H7 (cell line): Measurements from ENCODE around the gene UNC119. TPM values are rescaled to one million over a fixed set of nuclear protein-coding genes. Genes with fewer than 3 reads are reported as not detected.

Source experiments
- DNase-seq: peaks from one replicate; pipeline ENCODE4 v3.0.0; 2012
- H3K27me3 ChIP-seq: 2 replicates; pipeline ENCODE4 v1.6.0; 2011; ENCODE audit warnings: mild to moderate bottlenecking, low read length; ENCODE audit not compliant: control insufficient read depth, insufficient read depth
- H3K36me3 ChIP-seq: replicated peaks from 2 replicates; pipeline ENCODE4 v1.5.1; 2011; ENCODE audit warnings: low read length; ENCODE audit not compliant: control insufficient read depth, insufficient read depth
- H3K4me3 ChIP-seq: 2 replicates; pipeline ENCODE4 v1.5.1; 2011; ENCODE audit warnings: low read depth, mild to moderate bottlenecking, control low read depth, low read length, moderate library complexity; ENCODE audit not compliant: insufficient read depth
- total RNA-seq: library from RNA; depleted of rRNA; stranded (reverse); fragments of >200 nt; shearing (Covaris generic); gene quantifications from 2 replicates; pipeline ENCODE4 v1.2.3, GENCODE V29; 2014; rRNA removed

The UNC119 gene
- 87.6 and 96.3 TPM in 2 replicates for total RNA-seq

GRCh38 chr17:28552176-28552999 lies at the start of gene UNC119:
Gene UNC119 (minus strand): TSS chr17:28552624. CDS start chr17:28552557, 67 bp downstream.
- Histone ChIP-seq H3K27me3 (peaks cover 2% of the 10 kb centered on the region), H3K36me3 (peaks cover 10% of the 10 kb centered on the region), H3K4me3 (peak within 1 kb of the TSS; percentile 92)
- peak; percentile 100 for DNase-seq

- Histone ChIP-seq H3K27me3 (no peaks in the 10 kb centered on the region), H3K4me3 (peak overlapping the region; percentile 70), H3K36me3 (peaks cover 1% of the 10 kb centered on the region; the same call in 1 of the 2 replicates)
- DNase-seq = peak; percentile 63
Observed at GRCh38 chr17:28599311-28600184, 47.1 kb upstream of the UNC119 start.

- Histone ChIP-seq H3K4me3 (peak within 1 kb of the TSS; percentile 70), H3K36me3 (peaks cover 1% of the 10 kb centered on the region; the same call in 1 of the 2 replicates), H3K27me3 (no peaks in the 10 kb centered on the region)
- DNase-seq = peak; percentile 99
Observed at GRCh38 chr17:28598799-28599310, 46.4 kb upstream of the UNC119 start, which contains the start of gene SPAG5. Gene SPAG5 (minus strand): TSS chr17:28599025. CDS start chr17:28598946, 79 bp downstream.

GRCh38 chr17:28598389-28598788 lies 46.0 kb upstream of the UNC119 start:
- DNase-seq = no peak
- Histone ChIP-seq H3K27me3 (no peaks in the 10 kb centered on the region), H3K4me3 (peak overlapping the region; percentile 70)

GRCh38 chr17:28597606-28598383 lies 45.4 kb upstream of the UNC119 start:
- Histone ChIP-seq H3K36me3 (peaks cover 7% of the 10 kb centered on the region), H3K27me3 (no peaks in the 10 kb centered on the region)

More at GRCh38 chr17:28598389-28598788, 46.0 kb upstream of the UNC119 start:
- peaks cover 1% of the 10 kb centered on the region for H3K36me3 ChIP-seq

GRCh38 chr17:28592260-28592659 lies 39.8 kb upstream of the UNC119 start:
- Histone ChIP-seq H3K36me3 (peaks cover 38% of the 10 kb centered on the region), H3K27me3 (no peaks in the 10 kb centered on the region), H3K4me3 (no peak overlapping the region)
- DNase-seq = no peak

More at GRCh38 chr17:28597606-28598383, 45.4 kb upstream of the UNC119 start:
- no peak for DNase-seq
- peak overlapping the region; percentile 70 for H3K4me3 ChIP-seq

- Histone ChIP-seq H3K36me3 (peaks cover 58% of the 10 kb centered on the region), H3K4me3 (no peak overlapping the region), H3K27me3 (no peaks in the 10 kb centered on the region)
- no peak for DNase-seq
Observed at GRCh38 chr17:28585851-28586250, 33.4 kb upstream of the UNC119 start.

- Histone ChIP-seq H3K27me3 (no peaks in the 10 kb centered on the region), H3K4me3 (no peak overlapping the region), H3K36me3 (peaks cover 62% of the 10 kb centered on the region)
- no peak for DNase-seq
Observed at GRCh38 chr17:28584434-28584833, 32.0 kb upstream of the UNC119 start.

- Histone ChIP-seq H3K4me3 (no peak overlapping the region), H3K36me3 (peaks cover 71% of the 10 kb centered on the region), H3K27me3 (no peaks in the 10 kb centered on the region)
- DNase-seq = no peak
Observed at GRCh38 chr17:28582513-28582912, 30.1 kb upstream of the UNC119 start.

- Histone ChIP-seq H3K27me3 (no peaks in the 10 kb centered on the region), H3K36me3 (peaks cover 67% of the 10 kb centered on the region), H3K4me3 (no peak overlapping the region)
- no peak for DNase-seq
Observed at GRCh38 chr17:28580959-28581358, 28.5 kb upstream of the UNC119 start.

GRCh38 chr17:28579526-28579925 lies 27.1 kb upstream of the UNC119 start:
- DNase-seq = no peak
- Histone ChIP-seq H3K27me3 (no peaks in the 10 kb centered on the region; the same call in 1 of the 2 replicates), H3K4me3 (no peak overlapping the region), H3K36me3 (peaks cover 55% of the 10 kb centered on the region)

- Histone ChIP-seq H3K36me3 (peaks cover 49% of the 10 kb centered on the region), H3K27me3 (no peaks in the 10 kb centered on the region; the same call in 1 of the 2 replicates), H3K4me3 (no peak overlapping the region)
- no peak for DNase-seq
Observed at GRCh38 chr17:28578246-28579195, 26.1 kb upstream of the UNC119 start.

GRCh38 chr17:28577466-28577824 lies 25.0 kb upstream of the UNC119 start:
- Histone ChIP-seq H3K36me3 (peaks cover 38% of the 10 kb centered on the region), H3K4me3 (no peak overlapping the region), H3K27me3 (peaks cover 3% of the 10 kb centered on the region; the same call in 1 of the 2 replicates)
- no peak for DNase-seq
